Mesodermal cell (in vitro differentiated cells): Measurements from ENCODE around the gene PER2.

Experiments used
- H3K27ac ChIP-seq: 2 replicates; pipeline ENCODE4 v1.7.0; 2013; ENCODE audit warnings: mild to moderate bottlenecking, low read depth, low read length, moderate library complexity; ENCODE audit not compliant: severe bottlenecking
- H3K36me3 ChIP-seq: 2 replicates; pipeline ENCODE4 v1.7.1; 2013; ENCODE audit warnings: mild to moderate bottlenecking, low read length, moderate library complexity; ENCODE audit not compliant: control insufficient read depth, insufficient read depth
- H3K4me1 ChIP-seq: one replicate; pipeline ENCODE4 v1.7.1; 2013; ENCODE audit warnings: mild to moderate bottlenecking, low read length; ENCODE audit not compliant: insufficient read depth, control insufficient read depth, poor library complexity, severe bottlenecking
- H3K4me3 ChIP-seq: 2 replicates; pipeline ENCODE4 v1.7.0; 2013; ENCODE audit warnings: low read length, control low read depth, mild to moderate bottlenecking; ENCODE audit not compliant: insufficient read depth, poor library complexity, severe bottlenecking; ENCODE audit errors: extremely low read depth
- H3K9me3 ChIP-seq: 2 replicates; pipeline ENCODE4 v1.7.1; 2013; ENCODE audit warnings: mild to moderate bottlenecking, low read length, moderate library complexity; ENCODE audit not compliant: control insufficient read depth
- WGBS, 2 experiments: methylation state at CpG; one replicate each; pipeline ENCODE4 v1.1.5; 2013; ENCODE audit warnings: missing lambda C conversion rate in 2 of 2; ENCODE audit not compliant: insufficient coverage in 2 of 2; 5-methylcytosine and 5-hydroxymethylcytosine counted together

PER2 gene

GRCh38 chr2:238242731-238243495 lies 45.5 kb downstream of the PER2 start:
- Histone ChIP-seq H3K4me3 (no peak overlapping the region), H3K36me3 (no peaks in the 10 kb centered on the region), H3K9me3 (no peaks in the 10 kb centered on the region), H3K27ac (no peak overlapping the region), H3K4me1 (peaks cover 3% of the 10 kb centered on the region)
- WGBS, 2 experiments: 84 to 88% methylated on average over 4 to 7 of the region's 7 CpGs

DNA sequence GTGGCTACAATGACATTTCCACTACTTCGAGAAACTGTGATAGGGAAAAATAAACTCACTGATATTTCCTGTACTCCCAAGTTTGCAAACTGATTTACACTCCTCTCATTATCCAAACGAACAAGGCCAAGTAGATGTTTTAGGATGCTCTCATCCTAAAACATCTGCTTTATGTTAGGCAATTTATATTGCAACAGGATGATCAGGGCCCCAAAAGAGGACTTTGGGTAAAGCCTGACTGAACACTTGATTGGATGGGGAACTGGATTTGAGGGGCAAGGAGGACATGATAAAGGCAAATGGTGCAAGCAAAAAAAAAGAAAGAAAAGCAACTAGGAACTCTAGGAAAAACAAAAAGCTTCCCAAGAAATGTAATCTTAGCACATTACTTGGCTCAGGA lies 46.4 kb downstream of the PER2 start:
- Histone ChIP-seq H3K36me3 (no peaks in the 10 kb centered on the region), H3K9me3 (no peaks in the 10 kb centered on the region), H3K4me3 (no peak overlapping the region), H3K4me1 (peaks cover 3% of the 10 kb centered on the region), H3K27ac (no peak overlapping the region)
- 80% methylated on average over 1 of the region's 2 CpGs; no CpG with 5 or more reads in 1 of the 2 experiments for WGBS, 2 experiments

DNA sequence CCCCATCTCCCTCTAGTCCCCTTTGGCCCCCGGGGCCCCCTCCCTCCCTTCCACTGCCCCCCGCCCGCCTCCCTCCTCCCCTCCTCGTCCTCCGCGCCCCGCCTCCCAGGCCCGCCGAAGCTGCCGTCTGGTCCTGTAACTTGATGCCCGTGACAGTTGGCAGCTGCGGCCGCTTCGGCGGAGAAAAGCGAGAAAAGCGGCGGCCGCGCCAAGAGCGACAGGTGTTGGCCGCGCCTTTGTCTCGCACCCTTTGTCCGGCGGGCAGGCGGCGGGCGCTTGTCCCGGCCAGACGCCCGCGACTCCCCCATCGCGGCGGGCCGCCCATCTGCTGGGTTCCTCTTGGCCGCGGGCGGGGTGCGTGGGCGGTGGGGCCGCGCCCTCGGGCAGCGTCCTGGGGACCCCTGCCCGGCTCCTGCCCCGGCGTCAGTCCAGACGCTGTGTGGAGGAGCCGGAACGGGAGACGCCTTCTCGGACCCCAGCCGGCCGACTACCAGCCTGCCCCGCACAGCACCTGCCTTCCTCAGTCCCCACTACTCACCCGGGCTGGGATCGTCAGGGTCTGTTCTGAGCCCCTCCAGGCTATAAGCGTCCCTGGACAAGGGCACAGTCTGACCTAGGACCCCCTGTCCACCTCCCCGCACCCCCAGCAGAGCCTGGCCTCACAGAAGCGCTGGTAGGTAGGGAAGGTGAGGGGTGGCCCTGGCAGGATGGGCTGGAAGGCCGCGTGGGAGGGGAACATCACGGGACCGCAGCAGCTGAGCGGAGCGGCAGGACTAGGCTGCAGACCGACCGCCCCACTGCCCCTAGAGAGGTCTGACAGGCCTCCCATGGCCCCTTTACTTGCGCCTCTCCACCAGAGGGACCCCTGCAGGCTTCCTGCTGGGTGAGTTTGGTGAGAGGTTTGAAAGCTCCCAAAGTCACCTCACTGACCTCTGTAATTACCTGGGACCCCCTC lies 47.4 kb downstream of the PER2 start:
- H3K27ac ChIP-seq: no peak overlapping the region
- peaks cover 3% of the 10 kb centered on the region for H3K4me1 ChIP-seq
- H3K4me3 ChIP-seq: peak overlapping the region; percentile 43
- H3K36me3 ChIP-seq: no peaks in the 10 kb centered on the region
- no peaks in the 10 kb centered on the region for H3K9me3 ChIP-seq
- 8% methylated on average over 38 to 46 of the region's 71 CpGs for WGBS, 2 experiments

DNA sequence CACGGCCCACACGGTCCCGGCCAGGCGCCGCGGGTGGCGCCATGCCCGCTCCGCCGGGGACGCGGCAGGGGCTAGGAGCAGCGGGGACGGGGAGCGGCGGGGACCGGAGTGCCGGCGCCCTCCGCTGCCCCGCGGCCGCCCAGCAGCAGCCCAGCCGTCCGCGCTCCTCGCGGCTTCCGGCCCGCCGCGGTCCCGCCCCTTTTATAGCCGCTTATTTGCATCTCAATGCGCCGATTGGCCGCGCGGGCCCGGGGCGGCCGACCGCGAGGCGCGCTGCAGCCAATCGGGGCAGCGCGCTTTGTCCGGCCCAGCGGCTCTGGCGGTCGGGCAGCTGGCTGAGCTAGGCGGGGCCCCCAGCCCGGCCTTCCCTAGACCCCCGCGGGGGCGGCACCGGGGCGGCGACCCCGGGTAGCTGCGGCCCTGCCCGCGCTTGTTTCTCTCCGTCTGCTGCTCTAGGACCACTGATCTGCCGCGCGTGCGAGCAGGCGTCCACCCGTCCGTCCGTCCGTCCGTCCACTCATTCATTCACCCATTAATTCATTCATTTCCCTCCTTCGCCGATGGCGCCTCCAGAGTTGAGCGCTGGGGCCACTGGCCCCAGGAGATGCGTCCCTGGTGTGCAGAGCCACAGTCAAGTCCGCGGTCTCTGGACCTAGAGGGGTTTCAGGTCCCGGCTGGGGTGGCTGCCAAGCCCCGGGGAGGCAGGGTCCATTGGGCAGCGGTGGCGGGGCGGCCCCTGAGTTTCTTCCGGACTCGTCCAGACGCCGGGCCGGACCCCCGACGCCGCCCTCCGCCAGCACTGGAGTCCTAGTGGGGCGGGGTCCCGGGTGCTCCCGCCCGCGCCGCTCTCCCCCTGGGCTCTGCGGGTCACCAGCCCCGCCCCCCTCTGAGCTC lies 48.3 kb downstream of the PER2 start, which contains the start of gene HES6:
HES6 (minus strand) TSS at position 176 of the 894 bp plus-strand sequence; CDS start at position 43, 133 bp downstream.
- H3K9me3 ChIP-seq: peaks cover 3% of the 10 kb centered on the region
- peaks cover 3% of the 10 kb centered on the region for H3K4me1 ChIP-seq
- H3K27ac ChIP-seq: no peak within 1 kb of the TSS
- no peaks in the 10 kb centered on the region for H3K36me3 ChIP-seq
- H3K4me3 ChIP-seq: peak within 1 kb of the TSS; percentile 43
- 1% methylated on average over 93 of the region's 105 CpGs for WGBS, 2 experiments

DNA sequence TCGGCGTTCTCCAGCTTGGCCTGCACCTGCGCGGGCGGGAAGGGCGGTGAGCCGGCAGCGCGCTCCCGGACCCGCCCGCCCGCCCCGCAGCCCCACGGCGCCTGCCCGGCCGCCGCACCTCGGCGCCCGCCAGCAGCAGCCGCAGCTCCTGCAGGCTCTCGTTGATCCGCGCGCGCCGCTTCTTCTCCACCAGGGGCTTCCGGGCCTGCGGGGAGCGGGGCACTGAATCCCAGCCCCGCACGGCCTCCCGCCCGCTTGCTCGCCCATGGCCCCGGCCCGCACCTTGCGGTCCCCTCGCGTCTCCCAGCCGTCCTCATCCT lies 48.9 kb downstream of the PER2 start:
- Histone ChIP-seq H3K27ac (no peak overlapping the region), H3K4me3 (peak overlapping the region; percentile 40)
- 0 to 1% methylated on average over 24 to 38 of the region's 43 CpGs for WGBS, 2 experiments

DNA sequence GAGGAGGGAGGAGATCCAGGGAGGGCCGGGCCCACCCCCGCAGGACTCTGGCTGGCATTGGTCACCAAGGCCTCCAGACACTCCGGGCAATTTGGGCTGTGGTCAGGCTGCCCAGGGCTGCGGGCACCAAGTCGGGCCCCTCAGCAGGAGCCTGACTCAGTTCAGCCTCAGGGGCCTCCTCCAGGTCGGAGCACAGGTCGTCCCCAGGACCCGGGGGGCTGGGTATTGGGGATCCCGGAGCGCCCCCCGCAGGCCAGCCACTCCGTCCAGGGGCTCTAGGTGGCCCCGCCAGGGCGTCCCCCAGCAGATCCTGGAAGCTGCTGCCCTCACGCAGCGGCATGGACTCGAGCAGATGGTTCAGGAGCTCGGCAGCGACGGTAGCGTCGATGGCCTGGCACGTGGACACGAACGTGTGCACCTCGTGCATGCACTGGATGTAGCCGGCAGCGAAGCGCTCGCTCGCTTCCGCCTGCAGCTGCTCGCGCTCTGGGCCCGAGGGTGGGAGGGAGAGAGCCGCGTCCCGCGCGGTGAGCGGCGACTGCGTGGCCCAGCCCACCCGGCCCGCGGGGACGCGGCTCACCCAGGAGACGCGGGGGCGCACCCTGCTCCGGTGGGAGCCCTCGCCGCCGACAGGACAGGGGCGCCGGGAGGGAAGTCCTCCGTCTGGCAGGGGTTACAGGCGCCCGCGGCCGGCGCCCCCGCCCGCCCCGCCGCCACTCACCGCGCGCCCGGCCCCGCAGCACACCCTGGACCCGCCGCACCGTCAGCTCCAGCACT lies 49.5 kb downstream of the PER2 start:
- WGBS, 2 experiments: 31 to 32% methylated on average over 54 to 67 of the region's 75 CpGs
- peaks cover 3% of the 10 kb centered on the region for H3K9me3 ChIP-seq
- H3K4me3 ChIP-seq: peak overlapping the region; percentile 40
- H3K36me3 ChIP-seq: no peaks in the 10 kb centered on the region
- H3K4me1 ChIP-seq: peaks cover 3% of the 10 kb centered on the region
- no peak overlapping the region for H3K27ac ChIP-seq

More for the DNA sequence above, 48.9 kb downstream of the PER2 start:
- Histone ChIP-seq H3K36me3 (no peaks in the 10 kb centered on the region), H3K4me1 (peaks cover 3% of the 10 kb centered on the region), H3K9me3 (peaks cover 3% of the 10 kb centered on the region)

DNA sequence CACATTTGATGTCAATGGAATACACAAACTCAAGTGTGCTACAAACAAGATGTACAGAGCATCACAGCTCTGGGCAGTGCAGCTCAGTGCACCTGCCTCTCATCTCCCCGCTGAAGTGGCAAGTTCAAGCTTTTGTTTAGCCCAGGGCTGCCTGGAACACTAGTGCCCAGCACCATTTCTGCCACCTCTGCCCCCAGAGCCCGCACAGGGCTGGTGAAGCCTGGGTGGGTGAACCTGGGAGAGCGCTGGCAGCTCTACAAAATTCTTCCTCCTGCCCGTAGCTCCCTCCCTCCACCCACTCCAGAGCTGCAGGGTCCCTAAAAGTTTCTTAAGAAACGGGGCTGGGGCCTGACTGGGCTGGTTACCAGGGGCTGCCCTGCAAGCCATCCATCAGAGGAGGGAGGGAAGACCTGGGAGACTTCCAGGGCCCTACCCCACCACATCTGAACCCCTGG lies 50.1 kb downstream of the PER2 start:
- Histone ChIP-seq H3K27ac (no peak overlapping the region), H3K4me1 (peaks cover 3% of the 10 kb centered on the region), H3K4me3 (no peak overlapping the region), H3K9me3 (peaks cover 3% of the 10 kb centered on the region), H3K36me3 (no peaks in the 10 kb centered on the region)
- WGBS, 2 experiments: 84 to 90% methylated on average over 4 of the region's 5 CpGs

GRCh38 chr2:238237431-238238135 lies 50.8 kb downstream of the PER2 start:
- no peaks in the 10 kb centered on the region for H3K36me3 ChIP-seq
- H3K9me3 ChIP-seq: peaks cover 3% of the 10 kb centered on the region
- 82 to 88% methylated on average over 7 to 9 of the region's 11 CpGs for WGBS, 2 experiments
- H3K4me1 ChIP-seq: peaks cover 2% of the 10 kb centered on the region
- H3K4me3 ChIP-seq: no peak overlapping the region
- no peak overlapping the region for H3K27ac ChIP-seq

GRCh38 chr2:238236571-238236970 lies 51.8 kb downstream of the PER2 start:
- no peaks in the 10 kb centered on the region for H3K4me1 ChIP-seq
- WGBS, 2 experiments: 79 to 91% methylated on average over 3 to 4 of the region's 4 CpGs

More at GRCh38 chr2:238236571-238236970, 51.8 kb downstream of the PER2 start:
- H3K4me3 ChIP-seq: no peak overlapping the region
- no peak overlapping the region for H3K27ac ChIP-seq
- no peaks in the 10 kb centered on the region for H3K36me3 ChIP-seq
- peaks cover 3% of the 10 kb centered on the region for H3K9me3 ChIP-seq
